ENCODE data around the gene EHD4.

DNA sequence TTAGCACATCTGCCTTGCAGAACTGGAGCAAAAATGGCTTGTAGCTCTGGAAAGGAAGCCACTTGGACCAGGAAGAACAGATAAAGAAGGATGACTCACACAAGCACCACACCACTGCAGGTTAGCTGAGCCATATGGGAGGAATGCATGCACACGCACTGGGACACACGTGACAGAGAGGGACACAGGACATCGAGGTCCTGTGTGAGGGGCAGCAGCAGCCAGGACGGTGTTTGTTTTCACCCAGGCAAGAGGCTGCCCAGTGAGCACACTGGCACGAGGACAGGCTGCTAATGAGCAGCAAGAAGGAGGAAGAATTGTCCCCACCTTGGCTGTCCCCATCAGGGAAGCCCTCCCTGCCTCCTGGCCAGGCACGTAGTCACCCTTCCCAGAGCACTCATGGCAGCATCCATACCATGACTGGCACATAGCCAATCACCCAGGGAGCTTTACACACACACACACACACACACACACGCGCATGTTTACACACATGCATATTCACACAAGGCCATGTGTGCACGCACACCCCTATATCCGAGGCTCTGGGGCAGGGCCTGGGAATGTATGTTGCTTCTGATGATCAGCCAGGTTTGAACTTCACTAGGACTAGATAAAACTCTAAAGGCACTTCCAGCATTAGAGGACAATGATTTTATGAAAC is 54.5 kb downstream of the EHD4 start:
- TF ChIP-seq, protein P1, sequence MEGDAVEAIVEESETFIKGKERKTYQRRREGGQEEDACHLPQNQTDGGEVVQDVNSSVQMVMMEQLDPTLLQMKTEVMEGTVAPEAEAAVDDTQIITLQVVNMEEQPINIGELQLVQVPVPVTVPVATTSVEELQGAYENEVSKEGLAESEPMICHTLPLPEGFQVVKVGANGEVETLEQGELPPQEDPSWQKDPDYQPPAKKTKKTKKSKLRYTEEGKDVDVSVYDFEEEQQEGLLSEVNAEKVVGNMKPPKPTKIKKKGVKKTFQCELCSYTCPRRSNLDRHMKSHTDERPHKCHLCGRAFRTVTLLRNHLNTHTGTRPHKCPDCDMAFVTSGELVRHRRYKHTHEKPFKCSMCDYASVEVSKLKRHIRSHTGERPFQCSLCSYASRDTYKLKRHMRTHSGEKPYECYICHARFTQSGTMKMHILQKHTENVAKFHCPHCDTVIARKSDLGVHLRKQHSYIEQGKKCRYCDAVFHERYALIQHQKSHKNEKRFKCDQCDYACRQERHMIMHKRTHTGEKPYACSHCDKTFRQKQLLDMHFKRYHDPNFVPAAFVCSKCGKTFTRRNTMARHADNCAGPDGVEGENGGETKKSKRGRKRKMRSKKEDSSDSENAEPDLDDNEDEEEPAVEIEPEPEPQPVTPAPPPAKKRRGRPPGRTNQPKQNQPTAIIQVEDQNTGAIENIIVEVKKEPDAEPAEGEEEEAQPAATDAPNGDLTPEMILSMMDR (IDR thresholded peaks at IDR 0.05; ENCODE audit: low read depth, low read length), result no peak
- TF ChIP-seq EZH2phosphoT487 (IDR thresholded peaks at IDR 0.05; ENCODE audit: low read depth), result no peak
